Panc1 (cell line): ENCODE data around the gene ATE1. TPM values are rescaled to one million over a fixed set of nuclear protein-coding genes. Genes with fewer than 3 reads are reported as not detected.

Experiments
- ATAC-seq: fragments of 200-7000 bp; cut with Tn5 transposase; 2 replicates; pipeline ENCODE4 v1.9.1; 2020; ENCODE audit warnings: mild to moderate bottlenecking, moderate library complexity
- BruUV-seq: library from RNA; stranded (reverse); fragments of 400-500 nt; replicated peaks from 2 replicates; lab custom pipeline; 2021; lab: Mats Ljungman, UMichigan
- CTCF ChIA-PET: fragments of 300-600 bp; sonication (Branson Sonifier 250); formaldehyde crosslinking; loops from one replicate; lab custom pipeline; 2022; ENCODE audit warnings: antibody characterized with exemption; lab: Charles Lee
- POLR2A ChIA-PET: fragments of 300-600 bp; sonication (Branson Sonifier 250); formaldehyde crosslinking; loops from one replicate; lab custom pipeline; 2022; ENCODE audit warnings: antibody characterized with exemption; lab: Charles Lee
- DNase-seq: peaks from one replicate; pipeline ENCODE4 v3.0.0-alpha.2; 2010; ENCODE audit warnings: low read depth, low spot score
- H3K27ac ChIP-seq: 2 replicates; pipeline ENCODE4 v1.5.1; 2011; ENCODE audit warnings: mild to moderate bottlenecking, low read length, inconsistent platforms
- H3K27me3 ChIP-seq: fragments of 200-500 bp; sonication (Bioruptor generic); 2 replicates; pipeline ENCODE4 v1.6.0; 2014; ENCODE audit warnings: low read length, inconsistent platforms; ENCODE audit not compliant: control insufficient read depth, insufficient read depth
- H3K36me3 ChIP-seq: fragments of 200-500 bp; sonication (Bioruptor generic); 2 replicates; pipeline ENCODE4 v1.5.1; 2014; ENCODE audit warnings: inconsistent platforms, mild to moderate bottlenecking, low read length, moderate library complexity; ENCODE audit not compliant: control insufficient read depth, insufficient read depth
- H3K4me1 ChIP-seq: 2 replicates; pipeline ENCODE4 v1.5.1; 2011; ENCODE audit warnings: inconsistent platforms, mild to moderate bottlenecking, low read length, moderate library complexity; ENCODE audit not compliant: control insufficient read depth, insufficient read depth
- H3K4me3 ChIP-seq, 2 experiments: 2 replicates each; pipeline ENCODE4 v1.5.1; 2011 to 2012; ENCODE audit warnings: low read depth in 2 of 2, low read length in 2 of 2, mild to moderate bottlenecking in 2 of 2, inconsistent platforms in 1 of 2, moderate library complexity in 1 of 2
- H3K9me3 ChIP-seq: fragments of 200-500 bp; sonication (Bioruptor generic); 2 replicates; pipeline ENCODE4 v1.5.1; 2014; ENCODE audit warnings: low read depth, mild to moderate bottlenecking, inconsistent platforms, low read length, moderate library complexity; ENCODE audit not compliant: control insufficient read depth, insufficient read depth
- POLR2AphosphoS5 ChIP-seq: IDR thresholded peaks from 2 replicates; pipeline ENCODE4 v1.6.1; 2012; ENCODE audit warnings: mild to moderate bottlenecking, low read depth, low read length, moderate library complexity
- SIN3A ChIP-seq: IDR thresholded peaks from 2 replicates; pipeline ENCODE4 v1.6.1; 2012; ENCODE audit warnings: low read depth, mild to moderate bottlenecking, low read length, moderate library complexity, borderline replicate concordance; ENCODE audit not compliant: insufficient read depth
- TCF7L2 ChIP-seq: IDR thresholded peaks from 2 replicates; pipeline ENCODE4 v1.6.1; 2011; ENCODE audit warnings: mild to moderate bottlenecking, low read depth, low read length, inconsistent platforms
- in situ Hi-C: cut with HindIII; loops from 2 replicates; pipeline ENCODE4 v1.10.0; 2016; ENCODE audit warnings: low sequenced_read_pairs, low pct_unique_long_range_greater_than_20kb
- intact Hi-C: fragments of 100-400 bp; cut with micrococcal nuclease; formaldehyde crosslinking; loops from one replicate; pipeline ENCODE4 v1.10.0; 2022; ENCODE audit not compliant: unreplicated experiment
- total RNA-seq: library from RNA; stranded (reverse); gene quantifications from one replicate; pipeline ENCODE4 v1.2.1, GENCODE V29; 2021; ENCODE audit not compliant: unreplicated experiment
- TF ChIP-seq, protein P1 (sequence below): fragments of 450-650 bp; IDR thresholded peaks from 2 replicates; pipeline ENCODE4 v1.5.1; 2017; ENCODE audit warnings: mild to moderate bottlenecking
- TF ChIP-seq, protein P2 (sequence below), 2 experiments: IDR thresholded peaks; 2 replicates each; pipeline ENCODE4 v1.6.1; 2011 to 2012; ENCODE audit warnings: low read depth in 2 of 2, control low read depth in 1 of 2, low read length in 1 of 2, mild to moderate bottlenecking in 1 of 2, moderate library complexity in 1 of 2; ENCODE audit not compliant: insufficient read depth in 1 of 2

The ATE1 gene
- total RNA-seq, 1 experiment from 2014 or later = 45.5 TPM

DNA sequence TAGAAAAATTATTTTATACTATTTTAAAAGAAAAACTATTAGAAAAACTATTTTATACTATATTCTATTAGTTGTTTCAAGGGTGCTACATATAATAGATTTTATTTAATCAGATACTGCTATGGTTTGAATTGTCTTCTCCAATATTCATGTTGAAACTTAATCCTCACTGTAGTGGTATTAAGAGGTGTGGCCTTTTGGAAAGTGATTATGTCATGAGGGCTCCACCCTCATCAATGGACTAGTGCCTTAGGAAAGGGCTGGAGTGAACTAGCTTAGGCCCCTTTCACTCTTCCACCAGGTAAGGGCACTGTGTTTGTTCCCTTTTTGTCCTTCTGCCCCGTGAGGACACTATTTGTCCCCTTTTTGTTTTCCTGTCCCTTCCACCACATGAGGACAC is 111.6 kb downstream of the ATE1 start:
- intact Hi-C loops = no loop called here
- Histone ChIP-seq H3K4me3 (no peak overlapping the region), H3K27ac (no peak overlapping the region), H3K36me3 (no peaks in the 10 kb centered on the region), H3K9me3 (no peaks in the 10 kb centered on the region), H3K4me1 (no peaks in the 10 kb centered on the region), H3K27me3 (no peaks in the 10 kb centered on the region)
- TF ChIP-seq, protein P1, sequence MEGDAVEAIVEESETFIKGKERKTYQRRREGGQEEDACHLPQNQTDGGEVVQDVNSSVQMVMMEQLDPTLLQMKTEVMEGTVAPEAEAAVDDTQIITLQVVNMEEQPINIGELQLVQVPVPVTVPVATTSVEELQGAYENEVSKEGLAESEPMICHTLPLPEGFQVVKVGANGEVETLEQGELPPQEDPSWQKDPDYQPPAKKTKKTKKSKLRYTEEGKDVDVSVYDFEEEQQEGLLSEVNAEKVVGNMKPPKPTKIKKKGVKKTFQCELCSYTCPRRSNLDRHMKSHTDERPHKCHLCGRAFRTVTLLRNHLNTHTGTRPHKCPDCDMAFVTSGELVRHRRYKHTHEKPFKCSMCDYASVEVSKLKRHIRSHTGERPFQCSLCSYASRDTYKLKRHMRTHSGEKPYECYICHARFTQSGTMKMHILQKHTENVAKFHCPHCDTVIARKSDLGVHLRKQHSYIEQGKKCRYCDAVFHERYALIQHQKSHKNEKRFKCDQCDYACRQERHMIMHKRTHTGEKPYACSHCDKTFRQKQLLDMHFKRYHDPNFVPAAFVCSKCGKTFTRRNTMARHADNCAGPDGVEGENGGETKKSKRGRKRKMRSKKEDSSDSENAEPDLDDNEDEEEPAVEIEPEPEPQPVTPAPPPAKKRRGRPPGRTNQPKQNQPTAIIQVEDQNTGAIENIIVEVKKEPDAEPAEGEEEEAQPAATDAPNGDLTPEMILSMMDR = no peak
- TF ChIP-seq TCF7L2 (no peak), SIN3A (no peak), POLR2AphosphoS5 (no peak)
- TF ChIP-seq, protein P2, sequence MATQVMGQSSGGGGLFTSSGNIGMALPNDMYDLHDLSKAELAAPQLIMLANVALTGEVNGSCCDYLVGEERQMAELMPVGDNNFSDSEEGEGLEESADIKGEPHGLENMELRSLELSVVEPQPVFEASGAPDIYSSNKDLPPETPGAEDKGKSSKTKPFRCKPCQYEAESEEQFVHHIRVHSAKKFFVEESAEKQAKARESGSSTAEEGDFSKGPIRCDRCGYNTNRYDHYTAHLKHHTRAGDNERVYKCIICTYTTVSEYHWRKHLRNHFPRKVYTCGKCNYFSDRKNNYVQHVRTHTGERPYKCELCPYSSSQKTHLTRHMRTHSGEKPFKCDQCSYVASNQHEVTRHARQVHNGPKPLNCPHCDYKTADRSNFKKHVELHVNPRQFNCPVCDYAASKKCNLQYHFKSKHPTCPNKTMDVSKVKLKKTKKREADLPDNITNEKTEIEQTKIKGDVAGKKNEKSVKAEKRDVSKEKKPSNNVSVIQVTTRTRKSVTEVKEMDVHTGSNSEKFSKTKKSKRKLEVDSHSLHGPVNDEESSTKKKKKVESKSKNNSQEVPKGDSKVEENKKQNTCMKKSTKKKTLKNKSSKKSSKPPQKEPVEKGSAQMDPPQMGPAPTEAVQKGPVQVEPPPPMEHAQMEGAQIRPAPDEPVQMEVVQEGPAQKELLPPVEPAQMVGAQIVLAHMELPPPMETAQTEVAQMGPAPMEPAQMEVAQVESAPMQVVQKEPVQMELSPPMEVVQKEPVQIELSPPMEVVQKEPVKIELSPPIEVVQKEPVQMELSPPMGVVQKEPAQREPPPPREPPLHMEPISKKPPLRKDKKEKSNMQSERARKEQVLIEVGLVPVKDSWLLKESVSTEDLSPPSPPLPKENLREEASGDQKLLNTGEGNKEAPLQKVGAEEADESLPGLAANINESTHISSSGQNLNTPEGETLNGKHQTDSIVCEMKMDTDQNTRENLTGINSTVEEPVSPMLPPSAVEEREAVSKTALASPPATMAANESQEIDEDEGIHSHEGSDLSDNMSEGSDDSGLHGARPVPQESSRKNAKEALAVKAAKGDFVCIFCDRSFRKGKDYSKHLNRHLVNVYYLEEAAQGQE (IDR thresholded peaks at IDR 0.05; ENCODE audit: insufficient read depth in 1 of 2, low read depth in 2 of 2, low read length in 1 of 2) = no peak
- POLR2A ChIA-PET = interaction anchor here (0.5 kb wide), 1 partner anchor 304 kb away, joined by 3 read pairs; no protein-coding TSS in a partner anchor
- DNase-seq = no peak
- no TSS peak for BruUV-seq
- CTCF ChIA-PET = no interaction called here
- in situ Hi-C loops = no loop called here
- no peak for ATAC-seq

DNA sequence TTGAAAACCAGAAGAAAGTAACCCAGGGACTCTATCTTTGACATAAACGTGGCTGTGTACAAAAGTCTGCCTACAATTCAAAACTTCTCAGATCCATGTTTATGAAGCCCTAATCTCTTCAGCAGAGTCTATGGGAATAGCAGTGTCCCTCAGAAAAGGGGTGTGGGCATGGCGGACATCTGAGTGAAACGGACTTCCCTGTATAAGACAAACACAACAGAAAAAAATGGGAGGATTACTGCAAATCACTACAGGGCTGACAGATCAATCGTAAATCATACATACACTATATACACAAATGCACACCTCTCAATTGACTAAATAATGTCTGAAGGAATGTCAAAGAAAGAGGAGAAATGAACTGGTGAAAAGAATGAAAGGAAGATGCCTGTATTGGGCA is 114.0 kb downstream of the ATE1 start:
- no peaks in the 10 kb centered on the region for H3K9me3 ChIP-seq
- ATAC-seq = no peak
- TF ChIP-seq SIN3A = no peak
- BruUV-seq = no TSS peak
- H3K36me3 ChIP-seq = no peaks in the 10 kb centered on the region
- H3K27me3 ChIP-seq = no peaks in the 10 kb centered on the region
- no peaks in the 10 kb centered on the region for H3K4me1 ChIP-seq
- H3K27ac ChIP-seq = no peak overlapping the region
- CTCF ChIA-PET = no interaction called here
- POLR2A ChIA-PET = no interaction called here
- H3K4me3 ChIP-seq = no peak overlapping the region
- intact Hi-C loops (no loop called here), in situ Hi-C loops (no loop called here)
- DNase-seq = no peak

DNA sequence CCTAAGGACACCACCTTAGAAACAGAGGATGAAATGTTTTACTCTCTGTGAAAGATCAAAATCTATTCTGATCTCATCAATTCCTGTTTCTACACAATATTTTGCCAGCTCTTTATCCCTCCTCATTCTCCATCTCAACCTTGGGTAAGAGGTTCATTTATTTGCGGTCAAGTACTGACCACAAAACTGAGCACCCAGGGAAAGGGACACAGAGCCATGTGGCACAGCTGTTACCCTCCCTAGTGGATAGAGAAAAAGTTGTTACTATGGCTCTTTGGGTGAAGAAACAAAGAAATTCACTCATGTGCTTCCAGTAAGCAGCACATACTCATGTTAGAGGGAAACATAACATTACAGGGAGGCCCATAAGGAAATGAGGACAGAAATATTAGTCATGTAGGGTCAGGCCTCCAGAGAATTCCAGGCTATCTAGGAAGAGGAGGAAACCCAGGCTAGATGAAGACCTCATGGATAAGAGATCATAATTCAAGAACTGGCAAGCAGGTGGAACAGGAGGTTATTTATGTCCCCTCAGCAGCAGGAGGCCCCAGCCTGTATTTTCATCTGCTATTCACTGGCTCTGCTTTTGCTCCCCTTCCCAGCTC is 114.5 kb downstream of the ATE1 start:
- no peak overlapping the region for H3K27ac ChIP-seq
- no peaks in the 10 kb centered on the region for H3K36me3 ChIP-seq
- DNase-seq = no peak
- in situ Hi-C loops = no loop called here
- H3K4me3 ChIP-seq = no peak overlapping the region
- no peaks in the 10 kb centered on the region for H3K9me3 ChIP-seq
- CTCF ChIA-PET = no interaction called here
- BruUV-seq = no TSS peak
- H3K27me3 ChIP-seq = no peaks in the 10 kb centered on the region
- no peak for TF ChIP-seq TCF7L2
- no peak for TF ChIP-seq POLR2AphosphoS5
- TF ChIP-seq SIN3A = no peak
- TF ChIP-seq, protein P1 = no peak
- TF ChIP-seq, protein P2 (IDR thresholded peaks at IDR 0.05; ENCODE audit: insufficient read depth in 1 of 2, low read depth in 2 of 2, low read length in 1 of 2) = no peak
- H3K4me1 ChIP-seq = no peaks in the 10 kb centered on the region
- ATAC-seq = no peak
- POLR2A ChIA-PET = no interaction called here
- intact Hi-C loops = no loop called here
